ENCODE data around the gene PRKCI.

GRCh38 chr3:170259907-170260306 is 37.7 kb downstream of the PRKCI start:
- TF ChIP-seq POLR2A (IDR thresholded peaks at IDR 0.05; ENCODE audit: low read depth, low read length): no peak
- TF ChIP-seq TAF1 (IDR thresholded peaks at IDR 0.05; ENCODE audit: borderline replicate concordance, low read depth, low read length): no peak
- TF ChIP-seq POLR2AphosphoS5 (IDR thresholded peaks at IDR 0.05; ENCODE audit: low read depth, low read length): no peak
